HG03064 (cell line): Measurements from ENCODE around the gene ATG7.
"Not testable (repeated sequence)": the region's sequence is repeated elsewhere in the genome, so short reads cannot be mapped to it uniquely, and the experiment has no call there.

Source experiments
- ATAC-seq: cut with Tn5 transposase; IDR thresholded peaks from one replicate; pipeline ENCODE4 v1.9.1; 2021; ENCODE audit warnings: low read depth; ENCODE audit not compliant: unreplicated experiment

Gene ATG7

DNA sequence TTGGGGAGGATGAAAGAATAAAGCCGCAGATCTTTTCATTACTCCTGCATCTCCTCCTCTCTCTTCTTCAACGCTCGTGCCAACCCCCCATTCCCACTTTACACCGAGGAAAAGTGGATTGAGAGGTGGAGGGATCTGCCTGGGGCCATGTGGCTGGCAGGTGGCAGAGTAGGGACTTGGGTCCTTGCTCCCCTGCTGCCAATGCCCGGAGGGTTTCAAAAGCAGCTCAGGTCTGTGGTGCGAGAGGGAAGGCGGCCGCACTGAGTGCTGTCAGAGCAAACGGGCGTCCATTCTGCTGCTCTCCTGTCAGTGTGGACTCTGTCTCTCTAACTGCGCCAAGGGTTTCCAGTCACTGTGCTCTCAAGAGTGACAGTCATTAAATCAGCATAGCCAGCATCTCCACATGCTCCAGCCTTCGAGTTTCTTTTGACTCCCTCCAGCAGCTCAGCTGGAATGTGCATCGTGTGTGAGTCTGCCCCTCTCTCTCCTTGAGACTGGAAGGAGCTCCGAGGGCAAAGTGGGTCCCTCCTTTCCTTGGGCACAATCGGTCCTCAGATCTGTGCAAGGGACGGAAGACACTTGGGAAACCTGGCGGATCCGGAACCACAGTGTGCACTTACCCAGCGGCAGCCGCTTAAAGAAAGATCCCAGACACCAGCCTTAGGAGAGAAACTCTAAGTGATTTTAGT lies 302.9 kb downstream of the ATG7 start:
- no peak for ATAC-seq

DNA sequence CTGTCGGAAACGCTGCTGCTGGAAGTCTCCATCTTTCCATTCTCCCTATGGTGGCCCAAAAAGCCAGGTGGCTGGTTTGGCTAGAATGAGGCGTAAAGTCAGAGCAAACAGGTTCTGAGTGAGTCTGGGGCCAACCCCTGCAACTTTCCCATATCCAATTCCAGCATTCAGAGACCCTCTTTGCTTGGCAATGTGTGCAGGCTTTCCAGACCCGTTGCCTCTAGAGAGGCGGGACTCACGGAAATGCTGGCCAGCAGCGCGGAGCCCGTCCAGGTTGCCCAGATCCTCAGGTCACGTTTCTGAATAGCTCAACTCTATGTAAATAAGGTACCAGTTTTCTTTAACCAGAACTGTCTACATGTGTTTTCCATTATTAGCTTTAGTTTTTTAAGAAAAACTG lies 303.5 kb downstream of the ATG7 start:
- ATAC-seq: no peak

DNA sequence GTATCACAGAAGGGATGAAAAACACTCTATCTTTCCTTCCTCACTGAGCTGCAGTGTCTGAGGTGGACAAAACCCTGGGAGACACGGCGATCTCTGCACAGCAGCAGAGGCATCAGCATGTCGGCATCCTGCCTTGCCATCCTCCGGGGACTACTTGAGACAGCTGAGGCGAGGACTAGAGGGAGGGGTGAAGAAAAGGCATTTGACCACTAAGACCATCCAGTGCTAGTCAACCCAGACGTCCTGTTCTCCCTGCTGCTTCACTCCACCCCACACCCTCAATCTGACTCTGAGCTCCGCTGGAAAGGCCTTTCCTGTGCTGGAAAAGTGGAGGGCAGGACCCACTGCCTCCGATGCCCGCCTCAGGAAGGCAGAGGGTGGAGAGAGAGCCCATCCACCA lies 304.3 kb downstream of the ATG7 start:
- no peak for ATAC-seq

DNA sequence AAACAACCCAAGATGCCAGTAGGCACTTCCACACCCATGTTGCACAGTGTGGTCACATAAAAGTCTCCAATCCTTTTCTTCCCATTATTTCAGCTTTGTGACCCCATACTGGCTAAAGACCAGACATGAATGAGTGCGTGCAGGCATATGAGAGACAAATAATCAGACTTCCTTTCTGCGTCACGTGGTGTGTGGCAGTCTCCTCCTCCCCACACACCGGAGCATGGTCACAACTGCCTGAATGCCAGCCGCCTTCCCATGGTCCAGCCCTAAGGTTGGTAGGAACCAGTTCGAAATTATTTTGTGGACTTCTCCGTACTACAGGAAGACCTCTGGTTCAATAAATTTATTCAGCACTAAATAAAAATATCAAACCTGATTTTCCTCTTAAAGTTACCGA lies 306.0 kb downstream of the ATG7 start:
- no peak for ATAC-seq

DNA sequence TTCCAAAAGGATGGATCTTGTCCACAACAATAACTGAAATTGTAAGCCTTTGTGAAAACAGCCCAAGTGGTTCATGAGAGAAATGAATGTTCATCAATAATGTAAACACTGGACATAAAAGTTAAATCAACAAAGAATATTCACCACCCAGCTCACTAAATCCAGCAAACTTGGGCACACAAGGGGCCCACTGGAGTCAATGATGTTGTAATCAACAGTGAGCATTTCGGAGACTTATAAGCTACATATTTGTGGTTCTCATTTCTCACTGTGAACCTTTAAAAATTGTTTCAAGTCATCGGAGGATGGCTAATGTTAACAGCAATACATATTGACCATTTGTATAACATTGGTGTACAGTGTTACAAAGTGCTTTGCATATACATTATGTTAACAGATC lies 308.4 kb downstream of the ATG7 start:
- ATAC-seq: no peak

DNA sequence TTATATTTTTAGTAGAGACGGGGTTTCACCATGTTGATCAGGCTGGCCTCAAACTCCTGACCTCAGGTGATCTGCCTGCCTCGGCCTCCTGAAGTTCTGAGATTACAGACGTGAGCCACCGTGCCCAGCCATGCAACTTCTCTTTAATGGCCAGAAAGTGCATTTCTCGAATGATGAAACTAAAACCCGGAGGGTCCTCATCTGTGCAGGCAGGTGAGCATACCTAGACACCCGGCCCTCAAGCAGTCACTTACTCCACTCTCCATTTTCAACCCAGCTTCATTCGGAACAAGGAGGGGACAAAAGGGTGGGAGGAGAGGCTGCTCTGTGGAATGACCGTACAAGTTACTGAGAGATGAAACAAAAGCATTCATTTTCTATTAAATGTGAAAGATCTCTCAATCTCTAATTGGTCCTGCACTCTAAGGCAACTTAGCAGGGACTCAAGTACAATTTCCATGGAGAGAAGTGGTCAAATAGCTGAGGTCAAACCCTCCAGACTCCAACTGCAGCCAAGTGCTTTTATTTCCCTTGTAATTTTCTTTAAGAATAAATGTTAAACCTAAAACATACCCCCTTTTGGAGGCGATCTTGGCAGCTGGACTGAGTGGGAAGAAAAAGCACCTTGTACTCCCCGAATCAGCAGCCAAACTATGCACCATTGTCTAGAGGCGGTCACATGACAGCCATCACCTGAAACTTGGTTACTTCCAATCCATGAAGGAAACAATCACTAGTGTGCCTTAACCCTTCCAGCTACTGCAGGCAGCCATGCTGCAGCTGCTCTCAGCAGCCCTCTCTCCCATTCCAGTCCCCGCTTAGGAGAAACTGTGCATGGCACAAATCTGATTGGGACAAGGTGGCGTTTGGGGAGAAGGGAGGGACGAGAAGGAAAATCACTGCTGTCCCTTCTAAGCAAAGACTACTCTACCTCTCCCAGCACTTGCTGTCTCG lies 309.3 kb downstream of the ATG7 start:
- no peak for ATAC-seq

DNA sequence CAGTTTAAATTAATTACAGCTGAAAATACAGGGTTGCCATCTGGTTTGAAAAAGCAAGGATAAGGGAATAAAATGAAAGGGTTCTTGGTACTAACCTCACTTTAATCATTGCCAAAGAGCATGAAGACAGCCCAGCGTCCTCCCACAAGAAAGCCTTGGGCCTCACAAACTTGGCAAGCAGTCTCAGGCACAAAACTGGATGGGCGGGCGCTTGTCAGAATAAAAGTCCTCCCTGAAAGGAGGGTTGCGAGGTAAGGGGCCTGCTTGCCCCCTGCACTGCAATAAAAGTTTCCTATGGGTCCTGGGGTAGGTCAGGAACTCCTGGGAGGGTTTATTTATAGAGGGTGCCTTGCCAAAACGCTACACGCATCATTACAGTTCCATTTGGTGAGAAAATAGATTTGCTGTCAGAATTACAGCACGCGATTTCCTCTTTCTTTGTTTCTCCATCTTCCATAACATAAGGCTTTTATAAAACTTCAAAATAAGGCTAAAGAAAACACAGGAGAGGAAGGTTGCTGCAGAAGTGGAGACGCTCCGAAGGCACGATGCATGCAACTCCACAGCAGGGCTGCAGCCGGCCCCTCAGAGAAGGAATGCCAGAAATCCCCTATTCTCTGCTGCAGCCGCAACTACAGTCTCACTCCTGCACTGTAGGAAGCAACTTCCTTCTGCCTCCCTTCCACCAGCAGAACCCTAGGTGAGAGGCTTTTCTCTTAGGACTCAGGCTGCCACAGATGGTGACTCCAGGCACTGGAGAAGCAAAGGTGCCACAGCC lies 310.2 kb downstream of the ATG7 start:
- ATAC-seq: peak; percentile 58

DNA sequence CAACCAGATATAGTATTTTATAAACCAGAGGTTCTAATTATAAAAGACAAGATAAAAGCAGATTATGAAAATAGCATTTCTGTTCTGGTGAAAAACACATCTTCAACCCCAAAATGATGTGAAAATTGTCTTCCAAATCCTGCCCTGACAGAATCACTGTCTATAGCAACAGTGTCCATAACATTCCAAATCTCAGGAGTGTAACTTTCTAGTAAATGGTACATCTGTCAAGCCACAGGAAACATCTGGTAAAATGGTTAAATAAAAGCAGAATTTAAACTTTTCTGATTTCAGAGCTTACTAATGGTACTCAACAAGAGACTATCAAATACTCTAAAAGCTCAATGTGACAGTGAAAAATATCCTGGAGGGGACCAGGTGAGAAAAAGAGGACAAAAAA lies 311.0 kb downstream of the ATG7 start:
- ATAC-seq: no peak

DNA sequence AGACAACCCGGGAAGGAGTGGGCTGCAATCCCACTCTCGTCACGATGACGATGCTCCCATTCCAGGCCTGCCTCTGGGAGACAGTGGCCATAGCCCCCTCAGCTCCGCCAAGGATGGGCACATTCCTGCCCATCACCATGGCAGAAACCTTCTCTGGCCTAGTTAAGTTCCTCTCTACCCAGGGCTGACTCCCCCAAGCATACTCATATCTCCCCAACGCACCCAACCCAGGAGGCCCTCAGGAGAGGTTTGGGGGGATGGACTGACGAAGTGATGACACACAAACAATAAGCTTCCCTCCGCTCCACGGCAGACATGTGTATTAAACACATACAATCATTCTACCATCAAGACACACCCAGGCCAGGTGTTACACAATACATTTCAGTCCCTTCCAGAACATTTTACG lies 311.4 kb downstream of the ATG7 start:
- no peak for ATAC-seq

DNA sequence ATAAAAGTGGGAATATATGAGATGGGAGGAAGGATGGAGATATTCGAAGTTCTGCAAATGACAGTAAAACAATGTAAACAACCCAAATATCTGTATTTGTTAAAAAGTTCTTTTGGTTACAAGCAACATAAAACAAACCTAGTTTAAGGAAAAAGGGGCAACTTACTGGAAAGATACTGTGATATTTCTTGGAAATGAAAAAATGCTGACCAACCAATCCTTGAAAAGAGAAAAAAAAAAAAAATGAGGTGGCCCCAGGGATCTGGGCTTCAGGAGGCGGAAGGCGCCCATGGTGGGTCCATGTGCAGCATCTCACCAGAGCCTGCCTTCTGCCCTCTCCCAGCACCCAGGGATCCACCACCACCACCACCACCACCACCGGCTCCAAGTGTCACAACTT lies 312.4 kb downstream of the ATG7 start:
- no peak for ATAC-seq

DNA sequence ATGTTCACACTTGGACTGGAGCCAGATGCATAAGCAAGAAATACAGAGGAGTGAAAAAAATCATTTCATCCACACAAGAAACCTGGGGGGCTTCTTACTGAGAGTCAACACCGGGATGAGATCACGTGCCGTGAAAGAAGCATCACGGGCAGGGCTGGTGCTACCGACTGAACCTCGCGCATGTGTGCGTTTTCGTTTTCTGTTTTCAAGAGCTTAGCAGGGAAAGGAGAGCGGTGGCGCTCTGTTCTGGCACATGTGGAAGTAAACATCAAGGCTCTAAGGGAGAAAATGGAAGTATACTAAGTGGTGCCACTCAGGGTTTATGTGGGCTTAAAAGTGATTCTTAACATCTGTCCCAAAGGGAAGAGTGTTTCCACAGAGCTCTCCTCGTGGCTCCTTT lies 315.6 kb downstream of the ATG7 start:
- no peak for ATAC-seq

DNA sequence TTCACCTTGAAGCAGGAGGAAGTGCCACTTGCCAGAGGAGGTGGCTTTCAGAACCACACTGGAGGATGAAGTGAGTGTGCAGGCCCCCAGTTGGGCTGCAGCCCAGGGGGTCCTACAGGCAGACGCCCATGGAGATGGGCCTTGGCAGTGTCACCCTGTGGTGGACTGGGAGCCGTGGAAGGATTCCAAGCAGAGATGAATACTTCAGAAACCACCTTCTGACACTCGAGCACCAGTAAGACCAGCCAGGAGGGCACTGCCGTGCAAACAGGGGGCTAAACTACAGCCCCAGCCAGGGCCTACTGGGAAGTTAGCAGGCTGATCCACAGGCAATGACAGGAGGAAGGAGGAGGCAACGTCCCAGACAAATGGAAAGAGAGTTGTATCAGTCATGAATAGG lies 316.1 kb downstream of the ATG7 start:
- ATAC-seq: no peak

DNA sequence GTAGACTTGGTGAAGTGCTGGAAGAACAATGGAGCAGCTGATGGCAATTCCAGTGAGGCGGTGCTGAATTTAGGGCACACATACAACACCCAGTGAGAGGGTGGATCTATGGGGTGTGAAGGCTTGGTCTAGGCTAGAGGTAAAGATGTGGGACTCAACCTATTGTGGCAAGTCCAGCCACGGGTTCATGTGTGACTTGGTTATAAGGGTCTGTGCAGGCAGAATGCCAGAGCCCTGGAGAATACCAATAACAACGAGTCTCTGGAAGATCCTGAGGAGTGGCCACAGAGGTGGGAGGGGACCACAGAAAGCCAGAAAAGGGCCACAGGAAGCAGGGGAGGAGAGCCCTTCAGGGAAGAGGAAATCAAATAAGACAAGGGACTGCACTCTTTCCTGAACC lies 316.6 kb downstream of the ATG7 start:
- ATAC-seq: no peak

DNA sequence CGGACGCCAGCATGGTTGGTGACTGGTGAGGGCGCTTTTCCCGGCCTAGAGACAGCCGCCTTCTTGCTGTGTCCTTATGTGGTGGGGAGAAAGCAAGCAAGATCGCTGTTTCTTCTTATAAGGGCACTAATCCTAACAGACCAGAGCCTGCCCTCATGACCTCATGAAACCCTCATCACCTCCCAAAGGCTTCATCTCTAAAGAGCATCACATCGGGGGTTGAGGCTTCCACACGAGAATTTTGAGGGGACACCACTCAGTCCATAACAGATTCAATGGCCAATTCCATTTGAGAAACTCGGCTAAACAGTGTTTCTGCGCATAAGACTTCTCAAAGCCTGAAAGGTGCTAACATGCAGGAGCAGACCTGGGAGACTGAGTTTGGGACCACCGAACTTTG lies 317.5 kb downstream of the ATG7 start:
- no peak for ATAC-seq

DNA sequence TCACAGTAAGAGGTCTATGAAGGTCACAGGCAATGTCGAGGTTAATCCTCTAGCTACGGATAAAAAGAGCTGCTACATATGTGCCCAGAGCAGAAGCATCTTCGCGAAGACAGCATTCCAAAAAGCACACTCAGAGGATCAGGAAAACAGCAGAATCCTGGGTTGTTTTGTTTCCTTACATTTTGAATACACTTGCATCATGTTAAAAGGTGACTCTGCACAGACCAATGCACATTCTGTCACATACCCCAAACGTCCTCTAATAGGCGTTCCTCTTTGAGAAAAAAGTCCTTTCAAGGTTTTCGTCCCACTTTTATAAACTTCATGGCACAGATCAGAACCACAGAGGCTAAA lies 318.8 kb downstream of the ATG7 start:
- ATAC-seq: no peak

DNA sequence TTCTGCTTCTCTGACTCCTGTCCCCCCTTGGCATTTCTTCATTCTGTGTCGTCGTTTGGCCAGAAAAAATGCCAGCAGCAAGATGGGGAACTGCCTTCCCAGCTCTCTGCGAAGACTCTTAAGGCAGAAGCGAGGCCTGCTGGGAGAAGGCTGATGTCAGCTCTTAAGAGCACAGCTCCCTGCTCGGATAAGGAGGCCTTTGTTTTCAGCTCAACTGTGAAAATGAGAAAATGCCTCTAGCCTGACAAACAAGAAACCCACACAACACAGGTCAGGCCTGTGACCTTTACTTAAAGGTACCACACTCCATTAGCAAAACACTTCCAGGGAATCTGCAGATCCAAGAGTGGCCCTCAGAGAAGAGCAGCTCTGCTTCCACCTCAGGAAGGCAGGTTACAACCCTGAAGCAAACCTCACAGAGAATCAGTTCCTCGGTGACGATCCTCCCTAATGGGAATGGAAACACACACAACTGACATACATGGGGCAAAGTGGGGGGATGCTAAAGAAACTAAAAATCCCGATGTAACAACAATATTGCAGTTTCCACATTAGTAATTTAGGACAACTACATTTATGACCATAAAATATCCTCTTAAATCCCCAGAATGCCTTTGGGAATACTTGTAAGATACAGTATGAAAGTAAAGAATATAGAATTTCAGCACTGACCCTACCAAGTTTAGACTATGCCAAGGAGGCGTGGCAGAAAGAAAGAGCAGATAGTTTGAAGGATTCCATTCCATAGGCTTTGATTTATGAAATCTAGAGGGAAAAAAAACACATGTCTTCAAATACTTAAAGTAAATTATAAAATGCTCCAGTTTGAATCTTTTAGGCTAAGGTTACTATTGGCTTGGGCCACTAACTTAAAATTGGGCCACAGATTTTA lies 319.4 kb downstream of the ATG7 start:
- ATAC-seq: no peak

DNA sequence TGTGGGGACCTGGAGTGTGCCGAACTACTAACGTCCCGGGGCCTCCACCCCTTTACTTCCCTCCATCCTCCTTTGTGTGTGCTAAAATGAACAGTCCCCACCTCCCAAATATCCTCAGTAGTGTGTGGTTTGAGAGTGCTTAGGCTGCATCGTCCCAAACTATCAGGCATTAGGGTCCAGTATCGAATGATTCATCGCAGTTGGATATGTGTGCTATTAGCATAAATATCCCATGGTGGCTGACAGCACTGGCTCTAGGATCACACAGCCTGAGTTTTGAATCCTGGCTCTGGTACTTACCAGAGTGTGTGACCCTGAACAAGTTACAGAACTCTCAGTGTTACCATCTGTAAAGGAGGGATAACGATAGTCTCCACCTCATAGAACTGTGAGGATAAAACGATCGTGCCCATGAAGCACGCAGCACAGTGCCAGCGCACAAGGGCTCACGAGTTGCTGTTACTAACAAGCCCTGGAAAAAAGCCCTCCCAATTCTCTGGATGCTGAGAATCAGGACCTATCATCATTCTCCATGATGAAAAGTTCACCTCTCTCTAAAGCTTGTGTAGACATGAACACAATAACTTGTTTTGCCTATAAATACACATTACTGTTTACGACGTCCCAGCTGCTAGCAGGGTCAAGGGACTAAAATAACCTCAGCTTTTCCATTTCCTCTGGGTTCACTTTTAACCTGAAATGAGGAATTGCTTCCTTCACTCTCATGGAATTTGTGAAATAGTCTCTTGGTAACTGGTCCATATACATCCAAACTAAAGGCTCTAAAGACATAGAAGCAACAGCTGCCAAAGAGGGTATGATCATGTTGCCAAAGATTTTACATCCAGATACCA lies 320.5 kb downstream of the ATG7 start:
- ATAC-seq: no peak

DNA sequence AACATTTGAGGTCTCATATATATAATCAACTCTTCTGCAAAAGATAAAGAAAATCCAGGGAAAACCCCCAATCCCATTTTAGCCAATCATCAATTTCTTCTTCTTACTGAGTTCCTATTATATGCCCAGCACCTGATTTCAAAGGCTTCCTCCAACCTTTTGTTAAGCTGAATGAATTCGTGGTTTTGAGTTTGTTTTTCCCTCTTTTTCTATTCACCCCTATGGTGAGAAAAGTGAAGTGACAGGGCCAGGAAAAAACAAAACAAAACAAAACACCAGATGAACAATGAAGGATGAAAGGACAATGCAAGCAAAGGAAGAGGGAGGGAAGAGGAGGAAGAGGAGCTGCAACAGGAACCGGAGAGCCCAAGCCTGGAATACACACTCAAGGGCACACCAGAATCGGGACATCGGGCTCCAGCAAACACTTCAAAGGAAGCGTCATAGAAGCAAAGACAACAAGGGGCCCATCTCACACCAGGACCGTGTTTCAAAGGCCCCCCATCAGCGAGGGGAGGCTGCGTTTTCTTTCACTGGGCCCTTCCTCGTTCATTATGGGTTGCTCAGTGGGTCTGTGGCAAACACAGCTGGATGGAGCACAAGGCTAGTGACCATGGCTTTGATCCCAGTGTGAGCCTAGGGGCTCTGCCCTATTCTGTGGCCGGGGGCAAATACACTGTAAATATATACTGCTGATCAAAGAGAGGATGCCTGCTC lies 321.3 kb downstream of the ATG7 start:
- ATAC-seq: no peak

DNA sequence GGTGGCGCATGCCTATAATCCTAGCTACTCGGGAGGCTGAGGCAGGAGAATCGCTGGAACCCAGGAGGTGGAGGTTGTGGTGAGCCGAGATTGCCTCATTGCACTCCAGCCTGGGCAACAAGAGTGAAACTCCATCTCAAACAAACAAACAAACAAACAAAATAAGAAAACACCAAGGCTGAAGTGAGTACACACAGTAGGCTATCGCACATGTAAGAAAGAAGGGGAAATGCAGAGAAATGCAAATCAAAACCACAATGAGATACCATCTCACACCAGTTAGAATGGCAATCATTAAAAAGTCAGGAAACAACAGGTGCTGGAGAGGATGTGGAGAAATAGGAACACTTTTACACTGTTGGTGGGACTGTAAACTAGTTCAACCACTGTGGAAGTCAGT lies 322.8 kb downstream of the ATG7 start:
- not testable (repeated sequence) for ATAC-seq
